Measurements from ENCODE around the gene PHF2.

Gene PHF2

GRCh38 chr9:93677048-93677571 is 100.7 kb downstream of the PHF2 start:
- Histone ChIP-seq H3K9me2 (replicated peaks; ENCODE audit: insufficient read depth, low read length) (no peaks in the 10 kb centered on the region), H3K4me2 (ENCODE audit: low read depth, low read length, poor library complexity, severe bottlenecking) (no peak overlapping the region), H3K9me3 (ENCODE audit: insufficient read depth, low read length) (no peaks in the 10 kb centered on the region)

GRCh38 chr9:93677641-93678136 is 101.3 kb downstream of the PHF2 start:
- no peaks in the 10 kb centered on the region for H3K36me3 ChIP-seq (ENCODE audit: low read length)
- H3K4me3 ChIP-seq (ENCODE audit: insufficient read depth, low read length, poor library complexity, severe bottlenecking), result no peak overlapping the region
- H3K9ac ChIP-seq (ENCODE audit: low read length), result no peak overlapping the region

More at GRCh38 chr9:93677048-93677571, 100.7 kb downstream of the PHF2 start:
- Histone ChIP-seq H3F3A (ENCODE audit: insufficient read depth) (no peaks in the 10 kb centered on the region), H3K27ac (ENCODE audit: low read depth, low read length) (no peak overlapping the region), H2AFZ (ENCODE audit: low read depth, low read length, severe bottlenecking) (no peak overlapping the region), H3K36me3 (ENCODE audit: low read length) (no peaks in the 10 kb centered on the region), H3K27me3 (ENCODE audit: low read length) (no peaks in the 10 kb centered on the region), H4K20me1 (ENCODE audit: low read depth, low read length) (no peaks in the 10 kb centered on the region), H3K79me2 (ENCODE audit: insufficient read depth, low read length) (no peaks in the 10 kb centered on the region), H3K9ac (ENCODE audit: low read length) (no peak overlapping the region), H3K4me3 (ENCODE audit: insufficient read depth, low read length, poor library complexity, severe bottlenecking) (no peak overlapping the region)
- no peak for TF ChIP-seq EZH2phosphoT487 (conservative IDR thresholded peaks at IDR 0.05; ENCODE audit: low read length)
- TF ChIP-seq, protein P1, sequence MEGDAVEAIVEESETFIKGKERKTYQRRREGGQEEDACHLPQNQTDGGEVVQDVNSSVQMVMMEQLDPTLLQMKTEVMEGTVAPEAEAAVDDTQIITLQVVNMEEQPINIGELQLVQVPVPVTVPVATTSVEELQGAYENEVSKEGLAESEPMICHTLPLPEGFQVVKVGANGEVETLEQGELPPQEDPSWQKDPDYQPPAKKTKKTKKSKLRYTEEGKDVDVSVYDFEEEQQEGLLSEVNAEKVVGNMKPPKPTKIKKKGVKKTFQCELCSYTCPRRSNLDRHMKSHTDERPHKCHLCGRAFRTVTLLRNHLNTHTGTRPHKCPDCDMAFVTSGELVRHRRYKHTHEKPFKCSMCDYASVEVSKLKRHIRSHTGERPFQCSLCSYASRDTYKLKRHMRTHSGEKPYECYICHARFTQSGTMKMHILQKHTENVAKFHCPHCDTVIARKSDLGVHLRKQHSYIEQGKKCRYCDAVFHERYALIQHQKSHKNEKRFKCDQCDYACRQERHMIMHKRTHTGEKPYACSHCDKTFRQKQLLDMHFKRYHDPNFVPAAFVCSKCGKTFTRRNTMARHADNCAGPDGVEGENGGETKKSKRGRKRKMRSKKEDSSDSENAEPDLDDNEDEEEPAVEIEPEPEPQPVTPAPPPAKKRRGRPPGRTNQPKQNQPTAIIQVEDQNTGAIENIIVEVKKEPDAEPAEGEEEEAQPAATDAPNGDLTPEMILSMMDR (IDR thresholded peaks at IDR 0.05; ENCODE audit: insufficient read depth, low read length, poor library complexity, severe bottlenecking), result no peak

GRCh38 chr9:93678199-93679019 is 102.0 kb downstream of the PHF2 start:
- Histone ChIP-seq H3K27me3 (ENCODE audit: low read length) (no peaks in the 10 kb centered on the region), H3K9me2 (replicated peaks; ENCODE audit: insufficient read depth, low read length) (no peaks in the 10 kb centered on the region), H3F3A (ENCODE audit: insufficient read depth) (no peaks in the 10 kb centered on the region), H2AFZ (ENCODE audit: low read depth, low read length, severe bottlenecking) (no peak overlapping the region), H4K20me1 (ENCODE audit: low read depth, low read length) (no peaks in the 10 kb centered on the region), H3K9ac (ENCODE audit: low read length) (no peak overlapping the region), H3K4me3 (ENCODE audit: insufficient read depth, low read length, poor library complexity, severe bottlenecking) (no peak overlapping the region), H3K4me2 (ENCODE audit: low read depth, low read length, poor library complexity, severe bottlenecking) (no peak overlapping the region), H3K79me2 (ENCODE audit: insufficient read depth, low read length) (no peaks in the 10 kb centered on the region), H3K36me3 (ENCODE audit: low read length) (no peaks in the 10 kb centered on the region), H3K9me3 (ENCODE audit: insufficient read depth, low read length) (no peaks in the 10 kb centered on the region), H3K27ac (ENCODE audit: low read depth, low read length) (no peak overlapping the region)
- TF ChIP-seq EZH2phosphoT487 (conservative IDR thresholded peaks at IDR 0.05; ENCODE audit: low read length), result no peak
- TF ChIP-seq, protein P1 (IDR thresholded peaks at IDR 0.05; ENCODE audit: insufficient read depth, low read length, poor library complexity, severe bottlenecking), result no peak

More at GRCh38 chr9:93677641-93678136, 101.3 kb downstream of the PHF2 start:
- Histone ChIP-seq H3K79me2 (ENCODE audit: insufficient read depth, low read length) (no peaks in the 10 kb centered on the region), H3F3A (ENCODE audit: insufficient read depth) (no peaks in the 10 kb centered on the region), H3K27me3 (ENCODE audit: low read length) (no peaks in the 10 kb centered on the region), H3K9me2 (replicated peaks; ENCODE audit: insufficient read depth, low read length) (no peaks in the 10 kb centered on the region), H3K9me3 (ENCODE audit: insufficient read depth, low read length) (no peaks in the 10 kb centered on the region), H4K20me1 (ENCODE audit: low read depth, low read length) (no peaks in the 10 kb centered on the region), H2AFZ (ENCODE audit: low read depth, low read length, severe bottlenecking) (no peak overlapping the region), H3K4me2 (ENCODE audit: low read depth, low read length, poor library complexity, severe bottlenecking) (no peak overlapping the region), H3K27ac (ENCODE audit: low read depth, low read length) (no peak overlapping the region)
- TF ChIP-seq EZH2phosphoT487 (conservative IDR thresholded peaks at IDR 0.05; ENCODE audit: low read length), result no peak
- TF ChIP-seq, protein P1 (IDR thresholded peaks at IDR 0.05; ENCODE audit: insufficient read depth, low read length, poor library complexity, severe bottlenecking), result no peak

All from SU-DHL-6 (cell line).